ENCODE results near the gene MRPL43. TPM values are rescaled to one million over a fixed set of nuclear protein-coding genes. Genes with fewer than 3 reads are reported as not detected.

The MRPL43 gene
- total RNA-seq, 1 experiment from 2014 or later, result 136 TPM

GRCh38 chr10:101000127-101000914 is 13.0 kb upstream of the MRPL43 start (continued):
- TF ChIP-seq ZNF274 (IDR thresholded peaks at IDR 0.05; ENCODE audit: low read depth, low read length), result no peak
- TF ChIP-seq EGR1 (IDR thresholded peaks at IDR 0.05; ENCODE audit: low read depth), result no peak
- no peak for TF ChIP-seq SP1 (IDR thresholded peaks at IDR 0.05; ENCODE audit: low read depth)
- TF ChIP-seq POLR2A (IDR thresholded peaks at IDR 0.05; ENCODE audit: borderline replicate concordance, extremely low read depth, insufficient read depth, insufficient read length), result peak; percentile 22
- TF ChIP-seq CEBPB (IDR thresholded peaks at IDR 0.05; ENCODE audit: low read depth), result no peak

- Histone ChIP-seq H3K4me3 (replicated peaks in 1 of 2; ENCODE audit: low read depth in 1 of 2, low read length in 2 of 2) (peak within 1 kb of the TSS; percentile 88 to 92), H3K36me3 (ENCODE audit: control insufficient read depth in 1 of 2, insufficient read depth in 2 of 2, low read length in 2 of 2) (peaks cover 7 to 11% of the 10 kb centered on the region in 2 experiments; a peak in 2 of 4 replicates), H3K79me2 (ENCODE audit: insufficient read depth, low read length) (peaks cover 48% of the 10 kb centered on the region), H3K4me1 (ENCODE audit: control insufficient read depth in 1 of 2, insufficient read depth in 2 of 2, low read length in 2 of 2) (peaks cover 21 to 51% of the 10 kb centered on the region in 2 experiments), H3K27ac (ENCODE audit: low read depth, low read length) (peak within 1 kb of the TSS; percentile 87), H3K9me3 (ENCODE audit: control insufficient read depth in 1 of 2, insufficient read depth in 1 of 2, low read depth in 1 of 2, low read length in 2 of 2) (no peaks in the 10 kb centered on the region), H3K27me3 (ENCODE audit: insufficient read depth, low read length) (no peaks in the 10 kb centered on the region), H2AFZ (ENCODE audit: low read depth, low read length, poor library complexity, severe bottlenecking) (no peak within 1 kb of the TSS), H3K9ac (ENCODE audit: low read length) (peak within 1 kb of the TSS; percentile 94), H3K9me2 (ENCODE audit: insufficient read depth) (no peaks in the 10 kb centered on the region), H3K4me2 (ENCODE audit: low read length) (peak within 1 kb of the TSS; percentile 98), H4K20me1 (ENCODE audit: insufficient read depth) (no peaks in the 10 kb centered on the region)
- no TSS peak for BruUV-seq (replicated peaks)
- no peak for TF ChIP-seq ATF3 (IDR thresholded peaks at IDR 0.05)
- no peak for TF ChIP-seq EGR1 (IDR thresholded peaks at IDR 0.05; ENCODE audit: low read depth)
- TF ChIP-seq ZFX (IDR thresholded peaks at IDR 0.05), result peak; percentile 52; the same call in 1 of the 2 replicates
- DNase-seq (ENCODE audit: low read depth, low spot score) (no peak), ATAC-seq (no peak; the same call in 1 of the 2 replicates)
- POLR2A ChIA-PET, result no interaction called here
- intact Hi-C loops (cut with micrococcal nuclease), result no loop called here
- CTCF ChIA-PET, result interaction anchor here (0.6 to 8.3 kb wide), 6 partner anchors 10 to 118 kb away, joined by 3 to 118 read pairs (median 13); no protein-coding TSS in a partner anchor
- RAD21 ChIA-PET (ENCODE audit: low non-redundant PET in 1 of 2, low total read pairs in 2 of 2, uncharacterized antibody in 2 of 2, unreplicated experiment in 2 of 2), result interaction anchor here in 1 of 2 experiments (0.9 kb wide), 1 partner anchor 14 kb away, joined by 5 read pairs; no protein-coding TSS in a partner anchor
Observed at GRCh38 chr10:100999742-101000126, 12.4 kb upstream of the MRPL43 start, which contains the start of gene LZTS2. Gene LZTS2, plus strand, starts transcription at chr10:100999808. Its CDS starts 2,731 bp downstream, at chr10:101002539.

All from HCT116 (cell line).